ENCODE data around the gene TBX1. TPM values are rescaled to one million over a fixed set of nuclear protein-coding genes. Genes with fewer than 3 reads are reported as not detected.

The TBX1 gene
- total RNA-seq, 1 experiment from 2014 or later, result 0.74 TPM

GRCh38 chr22:19749876-19750275, 10.7 kb upstream of the TBX1 start:
- Histone ChIP-seq H3F3A (ENCODE audit: insufficient read depth, low read depth) (no peaks in the 10 kb centered on the region; the same call in 1 of the 2 replicates), H3K36me3 (ENCODE audit: low read depth) (no peaks in the 10 kb centered on the region), H3K4me3 (no peak overlapping the region), H3K4me1 (replicated peaks; ENCODE audit: insufficient read depth) (peaks cover 10% of the 10 kb centered on the region), H3K79me2 (ENCODE audit: low read depth) (no peaks in the 10 kb centered on the region), H3K4me2 (no peak overlapping the region), H3K27ac (no peak overlapping the region), H3K9me2 (ENCODE audit: insufficient read depth) (no peaks in the 10 kb centered on the region), H2AFZ (no peak overlapping the region), H4K20me1 (ENCODE audit: insufficient read depth) (no peaks in the 10 kb centered on the region), H3K27me3 (ENCODE audit: insufficient read depth, low read depth) (no peaks in the 10 kb centered on the region), H3K9me3 (ENCODE audit: insufficient read depth, low read depth) (no peaks in the 10 kb centered on the region)
- CTCF ChIA-PET, result no interaction called here
- no TSS peak for BruUV-seq (replicated peaks)
- TF ChIP-seq CTCF (conservative IDR thresholded peaks at IDR 0.05) (no peak), EZH2 (IDR thresholded peaks at IDR 0.05; ENCODE audit: low read depth) (no peak)
- intact Hi-C loops (cut with micrococcal nuclease; ENCODE audit: unreplicated experiment), result no loop called here
- POLR2A ChIA-PET (ENCODE audit: unreplicated experiment), result no interaction called here
- no peak for DNase-seq

- DNase-seq, result peak; percentile 45 to 59
- Histone ChIP-seq H3K36me3 (ENCODE audit: low read depth) (no peaks in the 10 kb centered on the region), H3K27ac (no peak overlapping the region), H3K27me3 (ENCODE audit: insufficient read depth, low read depth) (no peaks in the 10 kb centered on the region), H3K4me1 (replicated peaks; ENCODE audit: insufficient read depth) (peaks cover 10% of the 10 kb centered on the region), H3K79me2 (ENCODE audit: low read depth) (no peaks in the 10 kb centered on the region), H3F3A (ENCODE audit: insufficient read depth, low read depth) (no peaks in the 10 kb centered on the region; the same call in 1 of the 2 replicates), H3K9me2 (ENCODE audit: insufficient read depth) (no peaks in the 10 kb centered on the region), H2AFZ (no peak overlapping the region), H3K9me3 (ENCODE audit: insufficient read depth, low read depth) (no peaks in the 10 kb centered on the region), H3K4me3 (no peak overlapping the region), H4K20me1 (ENCODE audit: insufficient read depth) (no peaks in the 10 kb centered on the region), H3K4me2 (peak overlapping the region; percentile 29)
- ChIA-PET POLR2A (ENCODE audit: unreplicated experiment) (interaction anchor here (0.7 kb wide), 1 partner anchor 1074 kb away, joined by 6 read pairs; no protein-coding TSS in a partner anchor), CTCF (no interaction called here)
- no TSS peak for BruUV-seq (replicated peaks)
- TF ChIP-seq EZH2 (IDR thresholded peaks at IDR 0.05; ENCODE audit: low read depth), result no peak
- TF ChIP-seq CTCF (conservative IDR thresholded peaks at IDR 0.05), result no peak
- intact Hi-C loops (cut with micrococcal nuclease; ENCODE audit: unreplicated experiment), result no loop called here
Observed at GRCh38 chr22:19750507-19751490, 9.8 kb upstream of the TBX1 start.

- Histone ChIP-seq H3K36me3 (ENCODE audit: low read depth) (no peaks in the 10 kb centered on the region), H2AFZ (no peak overlapping the region), H3F3A (ENCODE audit: insufficient read depth, low read depth) (no peaks in the 10 kb centered on the region; the same call in 1 of the 2 replicates), H3K4me1 (replicated peaks; ENCODE audit: insufficient read depth) (peaks cover 10% of the 10 kb centered on the region), H3K4me3 (no peak overlapping the region), H3K9me2 (ENCODE audit: insufficient read depth) (no peaks in the 10 kb centered on the region), H3K27me3 (ENCODE audit: insufficient read depth, low read depth) (no peaks in the 10 kb centered on the region), H3K27ac (no peak overlapping the region), H3K79me2 (ENCODE audit: low read depth) (no peaks in the 10 kb centered on the region), H3K4me2 (peak overlapping the region; percentile 29; the same call in 1 of the 2 replicates), H4K20me1 (ENCODE audit: insufficient read depth) (no peaks in the 10 kb centered on the region), H3K9me3 (ENCODE audit: insufficient read depth, low read depth) (no peaks in the 10 kb centered on the region)
- POLR2A ChIA-PET (ENCODE audit: unreplicated experiment), result interaction anchor here (0.7 kb wide), 1 partner anchor 1073 kb away, joined by 6 read pairs; no protein-coding TSS in a partner anchor
- no peak for DNase-seq
- BruUV-seq (replicated peaks), result no TSS peak
- intact Hi-C loops (cut with micrococcal nuclease; ENCODE audit: unreplicated experiment), result no loop called here
- TF ChIP-seq EZH2 (IDR thresholded peaks at IDR 0.05; ENCODE audit: low read depth) (no peak), CTCF (conservative IDR thresholded peaks at IDR 0.05) (no peak)
- CTCF ChIA-PET, result no interaction called here
Observed at GRCh38 chr22:19751497-19752245, 8.9 kb upstream of the TBX1 start.
